ENCODE results near the gene PTPRU.

The PTPRU gene

DNA sequence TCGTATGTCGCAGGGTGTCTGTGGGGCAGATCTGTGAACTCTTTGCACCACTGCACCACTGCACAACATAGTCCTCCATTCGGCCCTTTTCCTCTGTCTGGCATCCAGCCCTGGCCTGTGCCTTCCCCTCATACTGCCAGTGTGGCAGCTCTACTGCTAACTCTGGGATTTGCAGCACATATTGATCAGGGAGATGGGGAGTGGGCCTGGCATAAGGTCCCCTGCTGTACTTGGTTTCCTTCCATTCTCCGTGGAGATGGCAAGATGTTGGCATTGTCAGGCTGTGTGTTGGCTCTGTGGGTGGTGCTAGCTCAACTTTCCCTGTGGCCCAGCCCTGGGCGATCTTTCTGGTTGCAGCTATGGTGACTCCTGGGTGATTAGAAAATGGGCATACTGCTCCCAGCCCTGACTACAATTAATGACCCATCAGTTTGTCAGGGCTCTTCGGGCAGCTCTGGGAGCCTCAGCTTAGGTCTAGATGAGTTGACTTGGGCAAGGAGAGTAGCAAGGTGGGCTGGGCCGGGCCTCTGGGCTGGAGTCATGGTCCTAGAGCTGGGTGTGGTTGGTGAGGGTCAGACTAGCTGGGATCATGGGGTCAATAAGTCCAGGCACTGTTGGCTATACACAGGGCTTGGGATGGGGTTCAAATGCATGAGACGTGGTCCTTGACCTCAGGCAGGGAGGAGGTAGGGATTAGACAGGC lies 11.4 kb downstream of the PTPRU start:
- no peak for DNase-seq

- DNase-seq = no peak
These were observed 12.1 kb downstream of the PTPRU start for GRCh38 chr1:29248409-29248808.

GRCh38 chr1:29249170-29249691 lies 12.9 kb downstream of the PTPRU start:
- no peak for DNase-seq

- DNase-seq = no peak
These were observed 13.7 kb downstream of the PTPRU start for GRCh38 chr1:29249951-29250581.

DNA sequence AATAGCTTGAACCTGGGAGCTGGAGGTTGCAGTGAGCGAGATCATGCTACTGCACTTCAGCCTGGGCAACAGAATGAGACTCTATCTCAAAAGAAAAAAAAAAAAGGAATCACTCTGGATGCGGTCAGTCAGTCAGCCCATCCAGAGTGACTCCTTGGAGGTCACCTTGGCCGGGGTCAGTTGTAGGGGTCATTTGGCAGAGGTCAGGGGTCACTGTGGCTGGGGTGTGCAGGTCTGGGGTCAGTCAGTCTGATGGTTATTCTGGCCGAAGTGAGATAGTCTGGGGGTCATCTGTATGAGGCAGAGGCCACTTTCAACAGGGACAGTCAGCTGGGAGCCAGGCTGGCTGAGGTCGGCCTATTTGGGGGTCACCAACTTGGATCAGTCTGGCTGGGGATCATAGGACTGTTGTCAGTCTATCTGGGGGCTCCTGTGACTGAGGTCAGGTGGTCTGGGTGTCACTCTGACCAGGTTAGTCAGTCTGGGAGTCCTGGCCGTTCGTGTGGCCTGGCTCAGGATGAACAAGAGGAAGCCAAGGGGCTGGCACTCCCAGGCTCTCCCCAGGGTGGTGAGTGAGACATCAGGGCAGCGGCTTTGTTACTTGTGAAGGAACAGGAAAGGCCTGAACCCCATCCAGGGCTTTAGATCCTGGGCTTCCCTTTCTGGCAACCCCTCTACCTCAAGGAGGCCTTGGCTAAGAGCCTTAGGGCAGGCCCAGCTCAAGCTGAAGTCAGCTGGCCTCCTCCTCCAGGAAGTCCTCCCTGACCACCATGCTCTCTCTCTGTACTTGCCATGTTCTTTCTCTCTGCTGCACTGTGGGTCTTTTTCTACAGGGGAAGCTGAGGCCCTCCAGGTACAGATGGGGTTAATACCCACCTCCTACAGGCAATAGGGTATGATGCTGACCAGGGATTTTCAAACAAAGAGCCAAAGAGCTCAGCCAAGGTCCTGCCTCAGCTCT lies 15.1 kb downstream of the PTPRU start:
- no peak for DNase-seq

- DNase-seq = no peak
These were observed 16.9 kb downstream of the PTPRU start for GRCh38 chr1:29253180-29253579.

DNA sequence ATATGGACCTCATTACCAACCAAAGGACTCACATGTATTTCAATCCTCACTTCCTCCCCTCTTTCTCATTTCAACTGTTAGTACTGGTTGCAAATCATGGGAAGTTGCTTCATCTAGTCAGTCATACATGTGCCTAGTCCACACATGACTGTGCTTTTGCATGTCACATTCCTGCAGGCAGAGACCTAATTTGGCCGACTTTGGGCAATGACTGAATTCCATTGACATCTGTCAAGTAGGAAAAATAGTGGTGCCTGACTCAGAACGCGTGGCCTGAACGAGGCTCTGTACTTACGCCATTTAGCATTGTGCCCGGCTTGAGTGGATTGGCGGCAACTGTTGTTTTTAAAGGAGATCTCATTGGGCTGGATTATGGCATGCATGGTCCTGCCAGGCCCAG lies 18.0 kb downstream of the PTPRU start:
- DNase-seq = no peak

DNA sequence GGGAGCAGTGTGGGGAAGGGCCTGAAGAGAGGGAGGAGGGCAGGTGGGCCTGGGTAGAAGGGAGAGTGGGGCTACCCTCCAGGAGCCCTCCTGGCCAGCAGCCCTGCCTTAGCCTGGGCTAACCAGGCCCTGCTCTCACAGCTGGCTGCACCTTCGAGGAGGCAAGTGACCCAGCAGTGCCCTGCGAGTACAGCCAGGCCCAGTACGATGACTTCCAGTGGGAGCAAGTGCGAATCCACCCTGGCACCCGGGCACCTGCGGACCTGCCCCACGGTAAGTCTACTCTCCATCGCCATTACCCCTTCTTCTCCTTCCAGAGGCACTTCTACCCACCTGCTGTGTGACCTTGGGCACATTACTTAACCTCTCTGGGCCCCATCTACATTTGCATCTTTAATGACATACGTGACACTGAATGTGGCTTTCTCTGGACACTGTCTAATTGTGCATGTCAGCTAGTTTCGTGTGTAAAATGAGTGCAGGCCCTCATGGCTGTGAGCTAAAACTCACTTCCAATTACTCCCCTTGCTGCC lies 18.9 kb downstream of the PTPRU start:
- no peak for DNase-seq

DNA sequence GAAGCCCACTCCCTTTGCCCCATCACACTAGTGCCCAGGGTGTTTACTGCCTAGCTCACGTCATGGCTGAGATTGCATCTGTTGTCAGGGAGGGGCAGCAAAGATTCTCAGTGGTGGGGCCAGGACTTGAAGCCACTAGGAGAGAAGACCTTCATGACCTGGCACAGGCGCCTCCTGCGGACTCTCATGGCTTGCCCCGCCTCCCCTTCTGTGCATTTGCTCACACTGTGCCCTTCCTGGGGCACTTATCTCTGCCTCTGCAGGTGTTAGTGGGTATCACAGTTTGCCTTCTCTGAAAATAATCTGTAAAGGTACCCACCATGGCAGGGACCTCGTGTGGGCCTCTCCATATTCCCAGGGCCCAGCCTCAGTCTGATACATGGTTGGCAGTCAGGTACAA lies 20.1 kb downstream of the PTPRU start:
- no peak for DNase-seq

DNA sequence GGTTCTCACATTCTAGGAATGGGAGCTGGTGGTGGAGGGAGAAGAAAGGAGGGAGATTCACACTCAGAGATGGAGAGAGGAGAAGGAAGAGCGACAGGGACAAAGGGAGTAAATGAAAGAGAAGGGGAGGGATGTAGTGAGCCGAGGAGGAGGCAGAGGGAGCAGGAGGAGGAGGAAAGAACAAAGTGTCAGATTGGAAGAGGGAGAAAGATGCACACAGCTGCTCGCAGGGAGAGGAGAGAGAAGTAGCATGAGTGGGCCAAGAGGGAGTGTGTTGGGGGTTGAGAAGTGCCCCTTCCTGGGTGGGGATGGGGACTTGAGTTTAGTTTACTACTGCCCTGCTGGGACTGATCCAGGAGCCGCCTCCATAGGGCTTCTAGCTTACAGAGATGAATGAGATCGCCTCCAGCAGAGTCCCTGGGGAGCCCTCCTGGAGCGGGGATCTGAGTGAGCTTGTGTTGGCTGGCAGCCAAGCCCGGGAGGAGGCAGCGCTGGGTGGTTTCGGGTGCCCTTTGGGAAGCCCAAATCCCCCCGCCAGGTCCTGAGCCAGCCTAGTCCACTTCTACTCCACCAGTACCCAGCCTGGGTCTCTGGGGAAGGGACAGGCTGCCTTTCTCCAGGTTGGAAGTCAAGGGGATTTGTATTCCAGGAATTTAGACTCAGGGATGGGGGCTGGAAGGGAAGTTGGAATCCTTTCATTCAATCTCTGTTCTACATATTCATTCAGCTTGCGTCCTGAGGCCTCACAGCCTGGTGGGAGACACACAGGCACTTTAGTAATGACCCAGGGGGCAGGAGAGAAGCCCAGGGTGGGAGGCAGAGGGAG lies 20.9 kb downstream of the PTPRU start:
- DNase-seq = peak; percentile 38

DNA sequence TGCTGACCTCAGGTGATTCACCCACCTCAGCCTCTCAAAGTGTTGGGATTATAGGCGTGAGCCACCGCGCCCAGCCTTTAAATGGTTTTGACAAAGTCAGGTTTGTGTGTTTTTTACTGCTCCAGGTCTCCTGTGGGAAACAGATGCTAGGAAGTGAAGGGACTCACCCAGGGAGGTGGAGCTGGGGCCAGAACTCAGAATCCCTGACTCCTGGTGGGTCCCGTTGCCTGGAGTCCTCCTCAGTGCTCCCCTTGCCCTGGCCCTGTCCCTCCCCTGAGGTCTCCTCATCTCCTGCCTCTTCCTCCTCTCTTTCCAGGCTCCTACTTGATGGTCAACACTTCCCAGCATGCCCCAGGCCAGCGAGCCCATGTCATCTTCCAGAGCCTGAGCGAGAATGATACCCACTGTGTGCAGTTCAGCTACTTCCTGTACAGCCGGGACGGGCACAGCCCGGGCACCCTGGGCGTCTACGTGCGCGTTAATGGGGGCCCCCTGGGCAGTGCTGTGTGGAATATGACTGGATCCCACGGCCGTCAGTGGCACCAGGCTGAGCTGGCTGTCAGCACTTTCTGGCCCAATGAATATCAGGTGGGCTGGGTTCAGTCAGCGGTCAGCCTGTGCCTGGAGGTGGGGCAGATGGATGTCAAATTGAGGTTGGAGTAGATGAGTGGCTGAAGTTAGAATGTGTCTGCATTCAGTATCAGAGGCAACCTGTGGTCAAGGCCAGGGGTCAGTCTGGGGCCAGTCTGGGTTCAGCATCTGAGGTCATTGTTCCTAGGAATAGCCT lies 22.1 kb downstream of the PTPRU start:
- DNase-seq = no peak

- no peak for DNase-seq
These were observed 22.9 kb downstream of the PTPRU start for GRCh38 chr1:29258976-29259801.

- DNase-seq = peak; percentile 15
These were observed 23.6 kb downstream of the PTPRU start for GRCh38 chr1:29259802-29260441.

GRCh38 chr1:29260531-29260930 lies 24.2 kb downstream of the PTPRU start:
- no peak for DNase-seq

- DNase-seq = no peak
These were observed 28.6 kb downstream of the PTPRU start for GRCh38 chr1:29264773-29265389.

DNA sequence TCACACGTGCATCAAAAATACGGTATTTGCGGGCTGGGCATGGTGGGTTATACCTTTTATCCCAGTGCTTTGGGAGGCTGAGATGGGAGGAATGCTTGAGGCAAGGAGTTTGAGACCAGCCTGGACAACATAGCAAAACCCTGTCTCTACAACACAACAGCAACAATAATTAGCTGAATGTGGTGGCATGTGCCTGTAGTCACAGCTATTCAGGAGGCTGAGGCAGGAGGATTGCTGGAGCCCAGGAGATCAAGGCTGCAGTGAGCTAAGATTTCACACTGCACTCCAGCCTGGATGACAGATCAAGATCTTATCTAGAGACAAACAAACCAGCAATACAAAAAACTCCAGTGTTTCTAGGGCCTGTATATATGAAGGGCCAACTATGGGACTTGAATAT lies 30.6 kb downstream of the PTPRU start:
- no peak for DNase-seq

GRCh38 chr1:29267321-29268070 lies 31.2 kb downstream of the PTPRU start:
- DNase-seq = no peak

GRCh38 chr1:29269382-29269781 lies 33.1 kb downstream of the PTPRU start:
- no peak for DNase-seq

All from NCI-H526 treated with DMSO at 0.1 percent for 48 hours (cell line).